GM23248 (cell line): Measurements from ENCODE around the gene SWSAP1. TPM values are rescaled to one million over a fixed set of nuclear protein-coding genes. Genes with fewer than 3 reads are reported as not detected.

Experiments
- DNase-seq: peaks from one replicate; pipeline ENCODE4 v3.0.0-alpha.2; 2015
- H2AFZ ChIP-seq: fragments of 200-600 bp; sonication (generic); 2 replicates; pipeline ENCODE4 v1.6.1; 2016; ENCODE audit warnings: antibody characterized with exemption
- H3F3A ChIP-seq: fragments of 200-600 bp; sonication (generic); 2 replicates; pipeline ENCODE4 v1.6.1; 2016; ENCODE audit warnings: mild to moderate bottlenecking, antibody characterized with exemption, mixed run types; ENCODE audit not compliant: insufficient read depth
- H3K27ac ChIP-seq: fragments of 200-600 bp; sonication (generic); 2 replicates; pipeline ENCODE4 v1.5.1; 2016; ENCODE audit warnings: mild to moderate bottlenecking
- H3K27me3 ChIP-seq: fragments of 200-600 bp; sonication (generic); replicated peaks from 2 replicates; pipeline ENCODE4 v1.6.1; 2016; ENCODE audit warnings: mild to moderate bottlenecking; ENCODE audit not compliant: insufficient read depth
- H3K36me3 ChIP-seq: fragments of 200-600 bp; sonication (generic); 2 replicates; pipeline ENCODE4 v1.6.1; 2016; ENCODE audit warnings: low read depth, mild to moderate bottlenecking
- H3K4me1 ChIP-seq: fragments of 200-600 bp; sonication (generic); 2 replicates; pipeline ENCODE4 v1.6.1; 2016; ENCODE audit warnings: mild to moderate bottlenecking; ENCODE audit not compliant: insufficient read depth
- H3K4me2 ChIP-seq: fragments of 200-600 bp; sonication (generic); one replicate; pipeline ENCODE4 v1.6.1; 2016; ENCODE audit warnings: mild to moderate bottlenecking; ENCODE audit not compliant: unreplicated experiment
- H3K4me3 ChIP-seq: fragments of 200-600 bp; sonication (generic); 2 replicates; pipeline ENCODE4 v1.5.1; 2016; ENCODE audit warnings: mild to moderate bottlenecking
- H3K79me2 ChIP-seq: fragments of 200-600 bp; sonication (generic); 2 replicates; pipeline ENCODE4 v1.6.1; 2016; ENCODE audit warnings: mild to moderate bottlenecking; ENCODE audit not compliant: insufficient read depth
- H3K9ac ChIP-seq: fragments of 200-600 bp; sonication (generic); 2 replicates; pipeline ENCODE4 v1.6.1; 2016; ENCODE audit warnings: mild to moderate bottlenecking
- H3K9me2 ChIP-seq: fragments of 200-600 bp; sonication (generic); 2 replicates; pipeline ENCODE4 v1.6.1; 2016; ENCODE audit warnings: mixed run types, mild to moderate bottlenecking, moderate library complexity; ENCODE audit not compliant: insufficient read depth
- H3K9me3 ChIP-seq: fragments of 200-600 bp; sonication (generic); one replicate; pipeline ENCODE4 v1.6.1; 2017; ENCODE audit warnings: low read depth
- H4K20me1 ChIP-seq: fragments of 200-600 bp; sonication (generic); 2 replicates; pipeline ENCODE4 v1.6.0; 2016; ENCODE audit not compliant: insufficient read depth
- EZH2 ChIP-seq: fragments of 200-600 bp; sonication (generic); IDR thresholded peaks from 2 replicates; pipeline ENCODE4 v1.6.1; 2018; ENCODE audit warnings: antibody characterized with exemption, mild to moderate bottlenecking; ENCODE audit not compliant: insufficient read depth, poor library complexity, severe bottlenecking
- EZH2phosphoT487 ChIP-seq: fragments of 200-600 bp; sonication (generic); IDR thresholded peaks from 2 replicates; pipeline ENCODE4 v1.6.1; 2018; ENCODE audit warnings: antibody characterized with exemption, moderate library complexity, mild to moderate bottlenecking, low read depth; ENCODE audit not compliant: insufficient read depth
- WGBS, 2 experiments: methylation state at CpG; one replicate each; pipeline ENCODE4 v1.1.6; 2015 to 2017; ENCODE audit warnings: low lambda C conversion rate in 2 of 2, low coverage in 1 of 2; ENCODE audit errors: missing lambda C conversion rate in 2 of 2; 5-methylcytosine and 5-hydroxymethylcytosine counted together
- in situ Hi-C: fragments of 300-500 bp; cut with MboI; formaldehyde crosslinking; loops from 2 replicates; pipeline ENCODE4 v1.15.0; 2020
- polyA plus RNA-seq: library from polyadenylated mRNA; unstranded; fragments of >200 nt; fragmentation: Nextera tagmentation; extraction: Ambion mirVana; gene quantifications from 2 replicates; pipeline ENCODE4 v1.2.1, GENCODE V29; 2016
- total RNA-seq: library from RNA; depleted of rRNA; stranded (reverse); fragments of >200 nt; shearing (Covaris generic); gene quantifications from 2 replicates; pipeline ENCODE4 v1.2.3, GENCODE V29; 2014

Gene SWSAP1
- total and polyA plus RNA-seq, 2 experiments from 2014 or later: 0.32 to 1.3 TPM

GRCh38 chr19:11356676-11357550 lies 17.6 kb upstream of the SWSAP1 start:
- Histone ChIP-seq H3K4me2 (no peak overlapping the region), H3F3A (no peaks in the 10 kb centered on the region), H3K9me3 (no peaks in the 10 kb centered on the region), H3K36me3 (no peaks in the 10 kb centered on the region), H3K79me2 (peaks cover 16% of the 10 kb centered on the region), H3K27ac (no peak overlapping the region), H3K4me3 (no peak overlapping the region; the same call in 1 of the 2 replicates), H3K4me1 (0 out of 2 replicates have a peak, but pooled peaks cover 3% of the 10 kb centered on the region), H4K20me1 (no peaks in the 10 kb centered on the region), H2AFZ (no peak overlapping the region), H3K9me2 (no peaks in the 10 kb centered on the region), H3K9ac (no peak overlapping the region), H3K27me3 (no peaks in the 10 kb centered on the region)
- in situ Hi-C loops: no loop called here
- no peak for DNase-seq
- 84 to 96% methylated on average over 9 to 11 of the region's 11 CpGs for WGBS, 2 experiments
- TF ChIP-seq EZH2: no peak
- no peak for TF ChIP-seq EZH2phosphoT487

GRCh38 chr19:11359421-11359820 lies 15.0 kb upstream of the SWSAP1 start:
- Histone ChIP-seq H3K79me2 (peaks cover 16% of the 10 kb centered on the region), H3K4me2 (no peak overlapping the region), H2AFZ (no peak overlapping the region), H3K4me3 (no peak overlapping the region), H3K36me3 (no peaks in the 10 kb centered on the region), H3K4me1 (0 out of 2 replicates have a peak, but pooled peaks cover 3% of the 10 kb centered on the region), H3K27me3 (no peaks in the 10 kb centered on the region), H3K27ac (no peak overlapping the region), H3K9me2 (no peaks in the 10 kb centered on the region), H3F3A (no peaks in the 10 kb centered on the region), H3K9me3 (no peaks in the 10 kb centered on the region), H4K20me1 (no peaks in the 10 kb centered on the region), H3K9ac (no peak overlapping the region)
- 85 to 88% methylated on average over 11 of the region's 11 CpGs for WGBS, 2 experiments
- in situ Hi-C loops: no loop called here
- TF ChIP-seq EZH2phosphoT487: no peak
- no peak for TF ChIP-seq EZH2
- no peak for DNase-seq

GRCh38 chr19:11361037-11361770 lies 13.3 kb upstream of the SWSAP1 start:
- no peaks in the 10 kb centered on the region for H3K9me3 ChIP-seq
- no peaks in the 10 kb centered on the region for H3K27me3 ChIP-seq
- H2AFZ ChIP-seq: no peak overlapping the region
- TF ChIP-seq EZH2phosphoT487 (no peak), EZH2 (no peak)
- no peaks in the 10 kb centered on the region for H4K20me1 ChIP-seq
- H3K9ac ChIP-seq: no peak overlapping the region
- 81 to 85% methylated on average over 34 to 43 of the region's 43 CpGs for WGBS, 2 experiments
- H3K79me2 ChIP-seq: peaks cover 9% of the 10 kb centered on the region
- no peak overlapping the region for H3K27ac ChIP-seq
- H3F3A ChIP-seq: no peaks in the 10 kb centered on the region
- H3K9me2 ChIP-seq: no peaks in the 10 kb centered on the region
- no peak for DNase-seq
- 0 out of 2 replicates have a peak, but pooled peaks cover 3% of the 10 kb centered on the region for H3K4me1 ChIP-seq
- no peaks in the 10 kb centered on the region for H3K36me3 ChIP-seq
- H3K4me2 ChIP-seq: no peak overlapping the region
- in situ Hi-C loops: no loop called here
- no peak overlapping the region for H3K4me3 ChIP-seq
